ENCODE measurements around the gene CDR2. TPM values are rescaled to one million over a fixed set of nuclear protein-coding genes. Genes with fewer than 3 reads are reported as not detected.

Gene CDR2
- total RNA-seq, 1 experiment from 2014 or later = 35.7 TPM

DNA sequence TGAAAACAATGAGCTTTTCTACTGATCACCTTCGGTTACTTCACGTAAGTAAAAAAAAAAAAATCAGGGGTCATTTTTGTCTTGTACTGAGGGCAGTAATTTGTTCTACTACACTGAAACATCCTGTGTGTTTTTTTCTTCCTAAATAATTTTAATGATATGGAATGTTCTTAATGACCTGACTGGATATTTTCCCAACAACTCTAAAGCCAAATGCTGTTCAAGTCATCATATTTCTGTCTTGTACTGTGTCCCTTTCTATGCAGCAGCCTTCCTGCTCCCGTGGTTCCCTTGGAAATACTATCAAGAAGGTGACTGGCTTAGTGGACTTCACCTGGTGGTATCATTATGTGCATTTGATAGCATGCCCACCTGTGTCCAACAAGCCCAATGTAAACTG is 10.8 kb upstream of the CDR2 start:
- intact Hi-C loops (cut with micrococcal nuclease; ENCODE audit: unreplicated experiment) = no loop called here
- Histone ChIP-seq H3K4me3 (ENCODE audit: low read depth in 2 of 2, low read length in 2 of 2) (no peak overlapping the region), H3K9me3 (ENCODE audit: control insufficient read depth, insufficient read depth, low read depth, low read length) (no peaks in the 10 kb centered on the region), H3K36me3 (ENCODE audit: control insufficient read depth, insufficient read depth, low read length) (no peaks in the 10 kb centered on the region), H3K4me1 (ENCODE audit: control insufficient read depth, insufficient read depth, low read length) (peaks cover 10% of the 10 kb centered on the region; the same call in 1 of the 2 replicates), H3K27ac (ENCODE audit: low read length) (no peak overlapping the region), H3K27me3 (ENCODE audit: control insufficient read depth, insufficient read depth, low read length) (no peaks in the 10 kb centered on the region)
- no TSS peak for BruUV-seq (replicated peaks)
- DNase-seq (ENCODE audit: low read depth, low spot score) (no peak), ATAC-seq (no peak)
- CTCF ChIA-PET = no interaction called here
- no peak for TF ChIP-seq TCF7L2 (IDR thresholded peaks at IDR 0.05; ENCODE audit: low read depth, low read length)
- TF ChIP-seq POLR2AphosphoS5 (IDR thresholded peaks at IDR 0.05; ENCODE audit: low read depth, low read length) = no peak
- no peak for TF ChIP-seq SIN3A (IDR thresholded peaks at IDR 0.05; ENCODE audit: borderline replicate concordance, insufficient read depth, low read depth, low read length)
- TF ChIP-seq, protein P1, sequence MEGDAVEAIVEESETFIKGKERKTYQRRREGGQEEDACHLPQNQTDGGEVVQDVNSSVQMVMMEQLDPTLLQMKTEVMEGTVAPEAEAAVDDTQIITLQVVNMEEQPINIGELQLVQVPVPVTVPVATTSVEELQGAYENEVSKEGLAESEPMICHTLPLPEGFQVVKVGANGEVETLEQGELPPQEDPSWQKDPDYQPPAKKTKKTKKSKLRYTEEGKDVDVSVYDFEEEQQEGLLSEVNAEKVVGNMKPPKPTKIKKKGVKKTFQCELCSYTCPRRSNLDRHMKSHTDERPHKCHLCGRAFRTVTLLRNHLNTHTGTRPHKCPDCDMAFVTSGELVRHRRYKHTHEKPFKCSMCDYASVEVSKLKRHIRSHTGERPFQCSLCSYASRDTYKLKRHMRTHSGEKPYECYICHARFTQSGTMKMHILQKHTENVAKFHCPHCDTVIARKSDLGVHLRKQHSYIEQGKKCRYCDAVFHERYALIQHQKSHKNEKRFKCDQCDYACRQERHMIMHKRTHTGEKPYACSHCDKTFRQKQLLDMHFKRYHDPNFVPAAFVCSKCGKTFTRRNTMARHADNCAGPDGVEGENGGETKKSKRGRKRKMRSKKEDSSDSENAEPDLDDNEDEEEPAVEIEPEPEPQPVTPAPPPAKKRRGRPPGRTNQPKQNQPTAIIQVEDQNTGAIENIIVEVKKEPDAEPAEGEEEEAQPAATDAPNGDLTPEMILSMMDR (IDR thresholded peaks at IDR 0.05) = no peak
- TF ChIP-seq, protein P2, sequence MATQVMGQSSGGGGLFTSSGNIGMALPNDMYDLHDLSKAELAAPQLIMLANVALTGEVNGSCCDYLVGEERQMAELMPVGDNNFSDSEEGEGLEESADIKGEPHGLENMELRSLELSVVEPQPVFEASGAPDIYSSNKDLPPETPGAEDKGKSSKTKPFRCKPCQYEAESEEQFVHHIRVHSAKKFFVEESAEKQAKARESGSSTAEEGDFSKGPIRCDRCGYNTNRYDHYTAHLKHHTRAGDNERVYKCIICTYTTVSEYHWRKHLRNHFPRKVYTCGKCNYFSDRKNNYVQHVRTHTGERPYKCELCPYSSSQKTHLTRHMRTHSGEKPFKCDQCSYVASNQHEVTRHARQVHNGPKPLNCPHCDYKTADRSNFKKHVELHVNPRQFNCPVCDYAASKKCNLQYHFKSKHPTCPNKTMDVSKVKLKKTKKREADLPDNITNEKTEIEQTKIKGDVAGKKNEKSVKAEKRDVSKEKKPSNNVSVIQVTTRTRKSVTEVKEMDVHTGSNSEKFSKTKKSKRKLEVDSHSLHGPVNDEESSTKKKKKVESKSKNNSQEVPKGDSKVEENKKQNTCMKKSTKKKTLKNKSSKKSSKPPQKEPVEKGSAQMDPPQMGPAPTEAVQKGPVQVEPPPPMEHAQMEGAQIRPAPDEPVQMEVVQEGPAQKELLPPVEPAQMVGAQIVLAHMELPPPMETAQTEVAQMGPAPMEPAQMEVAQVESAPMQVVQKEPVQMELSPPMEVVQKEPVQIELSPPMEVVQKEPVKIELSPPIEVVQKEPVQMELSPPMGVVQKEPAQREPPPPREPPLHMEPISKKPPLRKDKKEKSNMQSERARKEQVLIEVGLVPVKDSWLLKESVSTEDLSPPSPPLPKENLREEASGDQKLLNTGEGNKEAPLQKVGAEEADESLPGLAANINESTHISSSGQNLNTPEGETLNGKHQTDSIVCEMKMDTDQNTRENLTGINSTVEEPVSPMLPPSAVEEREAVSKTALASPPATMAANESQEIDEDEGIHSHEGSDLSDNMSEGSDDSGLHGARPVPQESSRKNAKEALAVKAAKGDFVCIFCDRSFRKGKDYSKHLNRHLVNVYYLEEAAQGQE (IDR thresholded peaks at IDR 0.05; ENCODE audit: insufficient read depth in 1 of 2, low read depth in 2 of 2, low read length in 1 of 2) = no peak
- POLR2A ChIA-PET = interaction anchor here (0.6 to 0.7 kb wide), 2 partner anchors 52 to 85 kb away, joined by 3 to 11 read pairs; no protein-coding TSS in a partner anchor
- in situ Hi-C loops (cut with HindIII; ENCODE audit: low pct_unique_long_range_greater_than_20kb, low sequenced_read_pairs) = no loop called here

DNA sequence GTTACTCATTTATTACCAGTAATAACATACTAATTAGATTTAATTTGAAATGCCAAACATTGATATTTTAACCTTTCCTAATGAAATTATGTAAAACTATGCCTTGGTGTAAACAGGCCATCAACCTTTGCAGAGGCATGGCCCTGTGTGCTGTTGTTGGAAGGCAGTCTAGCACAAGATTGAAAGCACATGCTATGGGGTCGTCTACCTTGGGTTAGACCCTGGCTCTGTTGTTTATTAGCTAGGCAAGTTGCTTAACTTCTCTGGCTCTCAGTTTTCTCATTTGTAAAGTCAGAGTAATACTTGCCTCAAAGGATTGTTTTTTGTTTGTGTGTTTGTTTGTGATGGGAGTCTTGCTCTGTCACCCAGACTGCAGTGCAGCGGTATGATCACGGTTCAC is 9.4 kb upstream of the CDR2 start:
- no peak overlapping the region for H3K27ac ChIP-seq (ENCODE audit: low read length)
- H3K9me3 ChIP-seq (ENCODE audit: control insufficient read depth, insufficient read depth, low read depth, low read length) = no peaks in the 10 kb centered on the region
- DNase-seq (ENCODE audit: low read depth, low spot score) (no peak), ATAC-seq (no peak)
- H3K36me3 ChIP-seq (ENCODE audit: control insufficient read depth, insufficient read depth, low read length) = no peaks in the 10 kb centered on the region
- H3K4me1 ChIP-seq (ENCODE audit: control insufficient read depth, insufficient read depth, low read length) = peaks cover 10% of the 10 kb centered on the region; the same call in 1 of the 2 replicates
- ChIA-PET POLR2A (no interaction called here), CTCF (no interaction called here)
- H3K4me3 ChIP-seq (ENCODE audit: low read depth in 2 of 2, low read length in 2 of 2) = no peak overlapping the region
- TF ChIP-seq, protein P2 (IDR thresholded peaks at IDR 0.05; ENCODE audit: insufficient read depth in 1 of 2, low read depth in 2 of 2, low read length in 1 of 2) = no peak
- TF ChIP-seq SIN3A (IDR thresholded peaks at IDR 0.05; ENCODE audit: borderline replicate concordance, insufficient read depth, low read depth, low read length) (no peak), POLR2AphosphoS5 (IDR thresholded peaks at IDR 0.05; ENCODE audit: low read depth, low read length) (no peak)
- TF ChIP-seq, protein P1 (IDR thresholded peaks at IDR 0.05) = no peak
- in situ Hi-C loops (cut with HindIII; ENCODE audit: low pct_unique_long_range_greater_than_20kb, low sequenced_read_pairs) (no loop called here), intact Hi-C loops (cut with micrococcal nuclease; ENCODE audit: unreplicated experiment) (no loop called here)
- H3K27me3 ChIP-seq (ENCODE audit: control insufficient read depth, insufficient read depth, low read length) = no peaks in the 10 kb centered on the region
- BruUV-seq (replicated peaks) = no TSS peak

All from Panc1 (cell line).